SK-N-SH (cell line): ENCODE measurements around the gene HYCC1. TPM values are rescaled to one million over a fixed set of nuclear protein-coding genes. Genes with fewer than 3 reads are reported as not detected.
"Not testable (repeated sequence)": the region's sequence is repeated elsewhere in the genome, so short reads cannot be mapped to it uniquely, and the experiment has no call there.

Experiments used
- CTCF ChIA-PET: fragments of 300-600, 350-600 bp; formaldehyde crosslinking; extraction: SDS; loops from one replicate; lab custom pipeline; 2021; lab: Yijun Ruan, JAX
- POLR2A ChIA-PET: fragments of 350-600 bp; sonication (Branson Sonifier 250); formaldehyde crosslinking; extraction: SDS; loops from one replicate; lab custom pipeline; 2020; ENCODE audit warnings: antibody characterized with exemption, inconsistent platforms; lab: Yijun Ruan, JAX
- DNase-seq: peaks from one replicate; pipeline ENCODE4 v3.0.0; 2012
- H2AFZ ChIP-seq: fragments of 200-600 bp; sonication (generic); 2 replicates; pipeline ENCODE4 v1.8.1; 2016; ENCODE audit warnings: antibody characterized with exemption, mild to moderate bottlenecking, low read depth
- H3F3A ChIP-seq: fragments of 200-600 bp; sonication (generic); replicated peaks from 2 replicates; pipeline ENCODE3; 2016; ENCODE audit warnings: antibody characterized with exemption, mild to moderate bottlenecking; ENCODE audit not compliant: insufficient read depth
- H3K27ac ChIP-seq, 2 experiments: fragments of 200-500 bp in 1 of 2; fragments of 200-600 bp in 1 of 2; sonication (Bioruptor generic) in 1 of 2; sonication (generic), shearing (Covaris generic) in 1 of 2; 2 replicates each; pipeline versions ENCODE4 v1.5.1 to v1.6.1; 2014 to 2016; ENCODE audit warnings: low read depth in 2 of 2, inconsistent platforms in 1 of 2, low read length in 1 of 2, mild to moderate bottlenecking in 1 of 2, mixed read lengths in 1 of 2
- H3K27me3 ChIP-seq: fragments of 200-600 bp; sonication (generic), shearing (Covaris generic); 2 replicates; pipeline ENCODE4 v1.6.1; 2016; ENCODE audit warnings: mixed run types; ENCODE audit not compliant: insufficient read depth
- H3K36me3 ChIP-seq, 2 experiments: fragments of 200-500 bp in 1 of 2; fragments of 200-600 bp in 1 of 2; sonication (Bioruptor generic) in 1 of 2; sonication (generic) in 1 of 2; replicated peaks in 1 of 2; 2 replicates each; pipeline versions ENCODE3 to v1.5.1; 2014 to 2016; ENCODE audit warnings: low read length in 1 of 2, mild to moderate bottlenecking in 1 of 2; ENCODE audit not compliant: insufficient read depth in 2 of 2, control insufficient read depth in 1 of 2
- H3K4me1 ChIP-seq, 2 experiments: fragments of 200-500 bp in 1 of 2; fragments of 200-600 bp in 1 of 2; sonication (Bioruptor generic) in 1 of 2; sonication (generic), shearing (Covaris generic) in 1 of 2; 2 replicates each; pipeline versions ENCODE4 v1.5.1 to v1.6.1; 2014 to 2016; ENCODE audit warnings: low read depth in 1 of 2, low read length in 1 of 2, mixed run types in 1 of 2; ENCODE audit not compliant: insufficient read depth in 2 of 2, control insufficient read depth in 1 of 2
- H3K4me2 ChIP-seq: fragments of 200-600 bp; sonication (generic), shearing (Covaris generic); 2 replicates; pipeline ENCODE4 v1.6.1; 2017; ENCODE audit warnings: mixed run types
- H3K4me3 ChIP-seq, 2 experiments: fragments of 200-500 bp in 1 of 2; fragments of 200-600 bp in 1 of 2; sonication (Bioruptor generic) in 1 of 2; sonication (generic), shearing (Covaris generic) in 1 of 2; 2 replicates each; pipeline versions ENCODE4 v1.5.1 to v1.8.1; 2014 to 2016; ENCODE audit warnings: low read depth in 2 of 2, inconsistent platforms in 1 of 2, low read length in 1 of 2, mild to moderate bottlenecking in 1 of 2, mixed read lengths in 1 of 2, moderate library complexity in 1 of 2
- H3K79me2 ChIP-seq: fragments of 200-600 bp; sonication (generic); 2 replicates; pipeline ENCODE4 v1.8.1; 2017; ENCODE audit warnings: mild to moderate bottlenecking; ENCODE audit not compliant: insufficient read depth
- H3K9ac ChIP-seq: fragments of 200-600 bp; sonication (generic); 2 replicates; pipeline ENCODE4 v1.6.1; 2017; ENCODE audit warnings: mixed run types
- H3K9me2 ChIP-seq: fragments of 200-600 bp; sonication (generic); 2 replicates; pipeline ENCODE4 v1.6.1; 2017; ENCODE audit warnings: mixed run types
- H3K9me3 ChIP-seq: fragments of 200-600 bp; sonication (generic); 2 replicates; pipeline ENCODE4 v1.6.1; 2017; ENCODE audit warnings: mixed run types, mild to moderate bottlenecking, moderate library complexity
- H4K20me1 ChIP-seq: fragments of 200-600 bp; sonication (generic); 2 replicates; pipeline ENCODE4 v1.6.1; 2017; ENCODE audit warnings: mild to moderate bottlenecking, mixed run types; ENCODE audit not compliant: insufficient read depth
- MEF2A ChIP-seq: IDR thresholded peaks from 2 replicates; pipeline ENCODE4 v1.4.0; 2012; ENCODE audit warnings: low read depth, borderline replicate concordance
- REST ChIP-seq: IDR thresholded peaks from 2 replicates; pipeline ENCODE4 v1.6.1; 2012; ENCODE audit warnings: mild to moderate bottlenecking, low read depth, low read length, moderate library complexity
- TCF12 ChIP-seq: IDR thresholded peaks from 2 replicates; pipeline ENCODE4 v1.4.0; 2012
- USF2 ChIP-seq: fragments of 150-350 bp; IDR thresholded peaks from 2 replicates; pipeline ENCODE4 v1.6.1; 2017; ENCODE audit warnings: antibody characterized with exemption, low read length, low read depth, borderline replicate concordance
- WGBS: methylation state at CpG from one replicate; pipeline ENCODE4 v1.1.6; 2017; ENCODE audit warnings: low lambda C conversion rate; 5-methylcytosine and 5-hydroxymethylcytosine counted together
- polyA plus RNA-seq, 3 experiments: library from polyadenylated mRNA; depleted of rRNA; stranded (reverse); fragments of >200 nt; gene quantifications; 2 replicates each; pipeline ENCODE4 v1.2.3, GENCODE V29; 2012

Gene HYCC1
- polyA plus RNA-seq, 1 of the 3 experiments (the other 2 are of a cell fraction) = 5.3 TPM

GRCh38 chr7:23055582-23056178, 41.8 kb upstream of the HYCC1 start (continued):
- TF ChIP-seq REST (no peak), USF2 (no peak), TCF12 (no peak), MEF2A (no peak)
- TF ChIP-seq, all 33 proteins: peak for 3

- H3K36me3 ChIP-seq, H3K4me1 ChIP-seq, H3K9me3 ChIP-seq, H3K27me3 ChIP-seq, H3K9me2 ChIP-seq, H4K20me1 ChIP-seq, H2AFZ ChIP-seq, H3K79me2 ChIP-seq, H3K27ac ChIP-seq, H3K4me3 ChIP-seq, POLR2A ChIA-PET, H3K9ac ChIP-seq, DNase-seq, H3K4me2 ChIP-seq, H3F3A ChIP-seq: not testable (repeated sequence)
- 6% methylated on average over 3 of the region's 3 CpGs for WGBS
- CTCF ChIA-PET = interaction anchor here (0.9 to 3.4 kb wide), 2 partner anchors 25 to 491 kb away, joined by 3 to 11 read pairs; no protein-coding TSS in a partner anchor
Measured at GRCh38 chr7:23051124-23051485, 37.2 kb upstream of the HYCC1 start.

GRCh38 chr7:23046336-23046735, 32.4 kb upstream of the HYCC1 start:
- H2AFZ ChIP-seq, H3K27ac ChIP-seq, H4K20me1 ChIP-seq, H3K4me1 ChIP-seq, POLR2A ChIA-PET, H3K4me3 ChIP-seq, H3F3A ChIP-seq, H3K79me2 ChIP-seq, H3K36me3 ChIP-seq, H3K9me2 ChIP-seq, CTCF ChIA-PET, H3K9me3 ChIP-seq, H3K27me3 ChIP-seq, DNase-seq, H3K4me2 ChIP-seq, H3K9ac ChIP-seq: not testable (repeated sequence)
- WGBS = no CpG with 5 or more reads among the region's 29 CpGs

- not testable (repeated sequence) for H3K4me1 ChIP-seq, H3K27ac ChIP-seq
- CTCF ChIA-PET = interaction anchor here (2.4 to 2.6 kb wide), 3 partner anchors 10 to 485 kb away, joined by 8 to 29 read pairs (median 11); no protein-coding TSS in a partner anchor
Measured at GRCh38 chr7:23045086-23045485, 31.2 kb upstream of the HYCC1 start.

More at GRCh38 chr7:23045086-23045485, 31.2 kb upstream of the HYCC1 start:
- H3K9me2 ChIP-seq, H3K4me3 ChIP-seq, H3K79me2 ChIP-seq, DNase-seq, H3K4me2 ChIP-seq, H4K20me1 ChIP-seq, H3K9me3 ChIP-seq, H2AFZ ChIP-seq, H3K36me3 ChIP-seq, H3K9ac ChIP-seq, H3F3A ChIP-seq, POLR2A ChIA-PET, H3K27me3 ChIP-seq: not testable (repeated sequence)
- 46% methylated on average over 4 of the region's 6 CpGs for WGBS
